LNCaP clone FGC (cell line): ENCODE data around the gene LAMTOR2.
A peak's percentile ranks its signal among the peaks of the same experiment; 100 is the strongest.

Experiments used
- DNase-seq: peaks from one replicate; pipeline ENCODE4 v3.0.0-alpha.2; 2011; ENCODE audit warnings: low read depth
- H3K4me3 ChIP-seq: 2 replicates; pipeline ENCODE4 v1.5.1; 2011; ENCODE audit warnings: mild to moderate bottlenecking, low read depth, low read length, control low read depth
- CTCF ChIP-seq: IDR thresholded peaks from 2 replicates; pipeline ENCODE4 v1.5.1; 2012; ENCODE audit warnings: mild to moderate bottlenecking; ENCODE audit not compliant: control insufficient read depth, insufficient read depth; ENCODE audit errors: extremely low read depth

Gene LAMTOR2

GRCh38 chr1:156019946-156020292 is 34.7 kb upstream of the LAMTOR2 start:
- H3K4me3 ChIP-seq = peak overlapping the region; percentile 96
- TF ChIP-seq CTCF = no peak
- no peak for DNase-seq

- DNase-seq = peak; percentile 84
- H3K4me3 ChIP-seq = peak within 1 kb of the TSS; percentile 96
- TF ChIP-seq CTCF = no peak
These were observed 34.1 kb upstream of the LAMTOR2 start, which contains the start of gene SSR2 for GRCh38 chr1:156020293-156021092. SSR2 (minus strand) TSS chr1:156020951; CDS start chr1:156020167, 784 bp downstream.

- no peak for DNase-seq
- no peak for TF ChIP-seq CTCF
- peak overlapping the region; percentile 96 for H3K4me3 ChIP-seq
These were observed 33.5 kb upstream of the LAMTOR2 start for GRCh38 chr1:156021093-156021428.

- no peak overlapping the region for H3K4me3 ChIP-seq
- TF ChIP-seq CTCF = no peak
- DNase-seq = no peak
These were observed 32.6 kb upstream of the LAMTOR2 start for GRCh38 chr1:156021954-156022353.

- DNase-seq = no peak
- no peak for TF ChIP-seq CTCF
- H3K4me3 ChIP-seq = no peak overlapping the region
These were observed 29.8 kb upstream of the LAMTOR2 start for GRCh38 chr1:156024801-156025200.

- no peak overlapping the region for H3K4me3 ChIP-seq
- TF ChIP-seq CTCF = 0 out of 2 replicates have a peak, but pooled peaks have one; percentile 6
- DNase-seq = no peak
These were observed 28.7 kb upstream of the LAMTOR2 start for GRCh38 chr1:156025876-156026275.

GRCh38 chr1:156026588-156026987 is 28.0 kb upstream of the LAMTOR2 start:
- H3K4me3 ChIP-seq = no peak overlapping the region
- DNase-seq = no peak
- TF ChIP-seq CTCF = no peak
